ENCODE data around the gene UBE2QL1.
"Not testable (repeated sequence)": the region's sequence is repeated elsewhere in the genome, so short reads cannot be mapped to it uniquely, and the experiment has no call there.

The UBE2QL1 gene

DNA sequence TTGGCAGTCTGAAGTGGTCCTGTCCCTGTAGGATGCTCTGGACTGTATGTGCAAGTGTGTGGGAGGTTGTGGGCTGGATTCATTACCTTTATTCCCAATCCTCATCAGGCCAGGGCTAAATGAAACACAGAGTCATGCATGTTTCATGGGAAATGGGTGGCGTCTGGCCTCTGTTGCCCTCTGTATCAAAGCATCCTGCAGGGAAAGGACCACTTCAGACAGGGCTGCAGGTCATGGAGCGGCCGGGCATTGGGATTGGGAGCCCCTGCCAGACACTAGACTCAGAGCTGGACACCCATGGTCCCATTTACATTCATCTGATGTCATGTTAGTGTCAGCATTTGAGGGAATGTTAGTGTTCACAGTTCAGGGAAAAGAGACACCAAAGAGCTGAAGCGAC, 53.8 kb downstream of the UBE2QL1 start:
- no peak for DNase-seq

DNA sequence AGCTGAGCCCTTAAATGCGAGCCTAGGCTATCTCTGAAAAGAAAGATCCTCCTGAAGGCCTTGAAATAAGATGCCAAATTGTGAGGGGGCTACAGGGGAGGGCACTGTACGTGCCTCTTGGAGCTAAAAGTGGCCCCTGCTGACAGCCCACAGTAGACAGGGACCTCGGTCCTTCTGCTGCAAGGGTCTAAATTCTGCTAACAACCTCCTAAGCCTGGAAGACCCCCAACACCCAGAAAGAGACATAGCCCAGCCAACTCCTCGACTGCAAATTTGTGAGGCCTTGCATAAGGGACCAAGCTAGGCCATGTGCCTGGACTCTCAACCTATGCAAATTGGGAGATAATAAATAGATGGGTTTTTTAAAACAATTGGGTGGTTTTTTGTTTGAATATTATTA, 54.7 kb downstream of the UBE2QL1 start:
- DNase-seq, result no peak

DNA sequence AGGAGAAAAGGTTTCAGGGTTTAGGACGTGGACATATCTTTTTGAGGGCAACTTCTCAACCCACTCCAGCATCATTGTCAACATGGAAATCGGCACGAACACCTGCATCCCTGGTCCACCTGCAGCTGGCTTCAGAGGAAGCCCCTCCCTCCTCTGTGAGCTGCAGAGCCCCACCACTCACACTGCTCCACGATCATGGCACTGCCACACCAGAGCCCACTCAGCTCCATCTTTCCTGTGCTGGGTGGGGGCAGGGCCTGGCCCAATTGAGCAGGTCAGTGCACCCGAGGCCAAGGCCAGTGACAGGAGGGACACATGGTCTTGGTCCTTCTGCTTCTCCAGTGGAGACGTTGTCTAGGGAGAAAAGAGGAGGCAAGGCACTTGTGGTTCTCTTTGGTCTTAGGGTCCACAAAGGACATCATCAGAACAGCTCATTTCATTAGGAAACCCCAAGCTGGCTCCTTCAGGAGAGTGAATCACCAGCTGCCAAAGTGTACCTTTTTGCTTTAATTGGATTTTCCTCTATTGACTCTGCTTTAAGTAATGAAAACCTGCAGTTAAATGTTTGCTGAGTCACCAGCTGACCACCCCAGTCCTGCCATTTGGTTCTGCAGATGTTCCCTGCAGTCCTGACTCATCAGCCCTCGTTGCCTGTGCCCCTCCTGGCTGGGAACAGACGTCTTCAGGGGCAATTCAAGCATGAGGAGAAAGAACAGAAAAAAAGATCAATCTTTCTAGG, 56.2 kb downstream of the UBE2QL1 start:
- no peak for DNase-seq

DNA sequence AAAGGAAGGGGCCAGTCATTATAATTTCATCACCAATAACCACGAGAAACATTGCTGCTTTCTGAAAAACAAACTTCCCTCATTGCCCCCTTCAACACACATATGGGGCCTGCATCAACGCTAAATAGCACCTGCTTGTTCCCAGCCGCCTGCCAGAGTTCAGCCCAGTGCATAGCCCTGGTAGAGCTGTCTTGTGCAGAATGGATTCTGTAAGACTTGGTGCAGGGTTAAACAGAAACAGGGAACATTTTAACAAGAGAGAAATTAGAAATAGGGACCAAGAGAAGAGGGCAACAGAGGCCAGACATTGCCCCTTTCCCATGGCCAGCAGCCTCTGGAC, 56.7 kb downstream of the UBE2QL1 start:
- no peak for DNase-seq

DNA sequence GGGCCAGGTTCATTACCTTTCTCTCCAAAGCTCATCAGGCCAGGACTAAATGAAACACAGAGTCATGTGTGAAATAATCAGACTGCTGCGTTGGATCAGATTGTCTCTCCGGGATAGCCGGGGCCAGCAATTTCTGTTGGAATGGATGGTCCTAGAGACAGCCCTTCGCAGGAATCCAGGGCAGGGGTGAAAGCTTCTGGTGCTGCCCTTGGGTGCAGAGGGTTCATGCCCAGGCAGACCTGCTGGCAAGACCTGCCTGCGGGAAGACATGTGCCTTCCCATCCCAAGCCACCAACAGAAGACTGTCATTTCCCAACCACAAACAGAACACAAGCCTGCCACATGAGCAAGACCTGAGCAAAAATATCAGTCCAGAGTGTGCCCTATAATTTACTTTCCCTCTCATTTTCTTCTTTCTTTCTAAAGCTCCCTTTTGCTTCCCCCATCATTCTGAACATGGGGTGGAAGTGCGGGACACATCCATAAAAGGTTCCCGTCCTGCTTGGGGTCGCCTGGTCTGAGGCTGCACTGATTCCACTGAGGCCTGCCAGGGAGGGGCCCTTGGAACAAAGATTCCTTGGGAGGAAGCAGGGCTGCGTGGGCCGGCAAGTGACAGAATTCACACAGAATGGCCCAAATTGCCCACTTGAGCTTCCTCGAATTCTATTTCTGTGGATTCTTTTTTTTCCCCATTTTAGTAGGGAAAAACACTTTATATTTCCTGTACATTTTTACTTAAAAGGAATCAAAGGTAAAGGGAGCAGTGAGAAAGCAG, 57.3 kb downstream of the UBE2QL1 start:
- no peak for DNase-seq

DNA sequence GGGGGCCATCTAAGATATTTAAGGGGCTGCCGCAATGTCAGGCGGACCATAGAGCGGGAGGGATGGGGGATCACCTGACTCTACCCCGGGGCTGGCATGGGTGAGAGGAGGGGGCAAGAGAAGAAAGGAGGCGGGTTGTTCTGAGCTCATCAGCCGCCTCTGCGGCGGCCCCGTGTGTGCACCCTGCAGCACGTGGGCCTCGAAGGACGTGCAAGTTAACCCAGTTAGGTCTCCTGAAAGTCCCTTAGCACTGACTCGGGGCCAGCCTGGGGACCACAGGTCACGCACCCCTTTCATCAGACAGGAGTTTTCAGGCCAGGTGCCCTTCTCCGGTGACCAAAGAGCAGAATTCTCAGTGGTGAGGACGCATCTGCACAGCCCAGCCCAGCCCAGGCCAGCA, 58.0 kb downstream of the UBE2QL1 start:
- DNase-seq, result no peak

DNA sequence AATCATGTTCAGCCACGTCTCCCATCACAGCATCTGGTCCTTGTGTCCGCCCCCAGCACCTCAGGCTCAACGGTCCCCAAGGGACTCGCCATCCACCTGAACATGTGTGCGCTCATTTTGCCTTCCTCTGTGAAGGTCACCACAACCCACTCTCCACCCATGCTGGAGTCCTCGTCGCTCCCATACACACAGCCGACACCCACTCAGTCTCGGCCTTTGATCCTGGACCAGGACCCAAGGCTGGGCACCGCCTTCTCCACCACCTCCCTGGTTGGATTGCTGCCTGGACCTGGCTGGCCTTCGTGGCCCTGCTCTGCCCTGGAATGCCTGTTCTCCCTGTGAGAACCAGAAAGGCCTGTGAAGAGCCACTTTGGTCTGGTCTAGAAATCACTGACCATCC, 60.3 kb downstream of the UBE2QL1 start:
- DNase-seq, result no peak

DNA sequence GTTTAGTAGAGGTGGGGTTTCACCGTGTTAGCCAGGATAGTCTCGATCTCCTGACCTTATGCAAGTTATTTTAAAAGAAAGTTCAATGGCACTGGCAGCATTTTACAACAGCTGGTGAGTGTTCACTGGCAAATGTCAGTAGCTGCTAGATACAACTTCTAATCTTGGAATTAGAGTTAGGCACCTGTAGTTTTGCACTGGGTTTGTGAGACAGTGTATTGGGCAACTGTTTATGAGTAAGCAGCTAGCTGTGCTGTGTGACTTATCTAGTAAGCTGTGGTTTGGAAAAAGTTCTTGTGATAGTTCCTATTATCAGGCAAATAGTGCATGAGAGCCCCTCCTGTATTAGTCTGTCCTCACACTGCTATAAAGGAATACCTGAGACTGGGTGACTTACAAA, 61.5 kb downstream of the UBE2QL1 start:
- DNase-seq, result no peak

DNA sequence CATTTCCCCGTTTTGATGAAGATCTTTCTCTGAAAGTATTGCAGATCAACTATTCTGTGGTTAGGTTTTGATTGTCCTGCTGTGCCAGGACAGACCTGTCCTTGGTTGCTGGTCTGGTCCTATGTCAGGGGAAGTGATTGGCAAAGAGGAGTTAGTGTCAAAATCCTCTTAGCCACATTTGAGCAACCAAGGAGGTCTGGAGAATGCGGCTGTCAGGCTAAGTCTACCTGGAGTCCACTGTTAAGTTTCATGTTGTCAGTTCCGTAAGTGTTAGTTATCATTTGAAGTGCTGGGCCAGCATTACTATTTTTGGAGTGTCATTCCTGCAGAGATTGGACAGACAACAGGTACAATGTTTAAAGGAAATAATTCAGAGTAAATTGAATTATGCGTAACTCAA, 62.3 kb downstream of the UBE2QL1 start:
- DNase-seq, result no peak

DNA sequence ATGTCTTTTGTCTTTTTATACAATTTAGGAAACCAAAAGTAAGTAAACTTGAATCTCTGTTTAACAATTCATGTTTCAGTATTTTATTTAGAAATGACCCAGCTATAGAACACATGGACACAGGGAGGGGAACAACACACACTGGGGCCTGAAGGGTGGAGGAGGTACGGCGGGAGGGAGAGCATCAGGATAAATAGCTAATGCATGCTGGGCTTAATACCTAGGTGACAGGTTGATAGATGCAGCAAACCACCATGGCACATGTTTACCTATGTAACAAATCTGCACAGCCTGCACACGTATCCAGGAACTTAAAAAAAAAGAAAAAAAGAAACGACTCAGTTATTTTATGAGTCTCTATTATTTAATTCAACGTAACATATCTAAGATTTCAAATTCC, 67.2 kb downstream of the UBE2QL1 start:
- not testable (repeated sequence) for DNase-seq

DNA sequence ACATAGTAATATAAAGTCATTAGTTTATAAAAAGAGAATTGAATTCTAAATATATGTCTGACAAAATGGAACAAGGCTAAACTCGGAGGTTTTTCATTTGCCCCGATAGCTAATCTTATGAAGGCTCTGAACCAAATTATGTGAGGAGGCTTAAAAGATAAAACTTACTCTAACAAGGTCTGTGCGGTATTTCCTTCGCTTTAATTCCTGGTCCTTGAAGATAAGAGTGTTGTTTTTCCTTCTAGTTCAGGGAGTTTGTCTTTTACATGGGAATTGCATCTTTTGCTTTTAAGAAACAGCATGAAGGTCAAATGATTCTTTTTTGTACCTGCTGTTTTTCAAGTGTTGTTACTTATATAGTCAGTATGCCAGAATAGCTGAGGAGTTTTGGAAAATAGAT, 68.2 kb downstream of the UBE2QL1 start:
- no peak for DNase-seq

DNA sequence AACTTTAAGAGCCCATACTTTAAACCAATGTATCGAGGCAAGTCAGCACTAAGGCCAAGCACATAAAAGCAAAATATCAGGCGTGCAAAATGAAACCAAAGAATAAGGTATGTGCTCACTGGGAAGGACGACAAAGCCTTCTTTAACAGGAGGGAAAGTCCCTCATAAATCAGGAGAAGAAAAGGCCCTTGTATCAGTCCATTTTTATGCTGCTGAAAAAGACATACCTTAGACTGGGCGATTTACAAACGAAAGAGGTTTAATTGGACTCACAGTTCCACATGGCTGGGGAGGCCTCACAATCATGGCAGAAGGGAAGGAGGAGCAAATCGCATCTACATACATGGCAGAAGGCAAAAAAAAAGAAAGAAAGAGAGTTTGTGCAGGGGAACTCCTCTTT, 68.9 kb downstream of the UBE2QL1 start:
- no peak for DNase-seq

DNA sequence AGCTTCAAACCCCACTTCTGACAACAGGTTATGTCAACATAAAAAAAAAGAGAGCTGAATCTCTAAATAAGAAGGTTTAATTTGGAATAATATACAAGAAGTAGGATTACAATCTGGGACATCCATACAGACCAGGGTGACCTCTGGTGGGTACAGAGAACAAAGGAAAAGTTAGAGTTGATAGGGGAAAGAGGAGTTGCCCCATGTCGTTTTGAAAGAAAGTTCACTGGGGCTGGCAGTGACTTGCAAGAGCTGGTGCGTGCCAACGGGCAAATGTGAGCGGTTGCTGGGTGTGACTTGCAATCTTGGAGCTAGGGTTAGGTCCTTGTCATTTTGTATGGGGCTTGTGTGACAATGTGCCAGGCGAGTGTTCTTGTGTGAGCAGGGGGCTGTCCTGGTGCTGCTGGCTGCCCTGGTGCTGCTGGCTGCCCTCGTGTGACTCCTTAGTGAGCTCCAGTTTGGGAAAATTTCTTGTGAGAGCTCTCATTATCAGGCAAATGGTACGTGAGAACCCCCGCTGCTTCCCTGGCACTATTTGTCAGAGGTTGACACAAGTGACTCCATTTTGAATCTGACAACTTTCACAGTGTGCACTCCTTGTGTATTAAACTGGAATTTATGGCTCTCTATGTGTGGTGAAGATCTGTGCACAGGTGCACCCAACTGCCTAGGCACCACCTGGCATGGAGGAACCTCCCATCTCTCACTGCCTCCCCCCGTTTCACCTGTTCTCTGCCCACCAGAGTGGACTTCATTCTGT, 69.8 kb downstream of the UBE2QL1 start:
- DNase-seq, result no peak

DNA sequence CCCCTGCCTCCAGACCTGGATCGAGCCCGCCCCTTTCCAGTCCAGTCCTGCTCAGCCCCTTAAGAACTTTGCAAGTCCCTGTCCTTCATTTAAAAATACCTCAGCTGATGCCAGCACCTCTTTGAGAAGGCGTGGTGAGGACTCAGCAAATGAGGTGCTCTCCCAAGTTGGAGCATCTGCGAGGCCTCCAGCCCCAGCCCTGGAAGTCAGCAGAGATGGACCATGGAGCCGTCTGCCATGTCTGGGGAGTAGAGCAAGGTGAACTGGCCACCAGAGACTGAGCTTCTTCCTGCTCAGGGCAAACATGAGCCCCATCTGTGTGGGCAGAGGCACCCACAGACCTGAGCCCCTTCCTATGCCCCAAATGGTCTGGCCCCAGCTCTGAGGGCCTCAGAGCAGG, 71.5 kb downstream of the UBE2QL1 start:
- no peak for DNase-seq

DNA sequence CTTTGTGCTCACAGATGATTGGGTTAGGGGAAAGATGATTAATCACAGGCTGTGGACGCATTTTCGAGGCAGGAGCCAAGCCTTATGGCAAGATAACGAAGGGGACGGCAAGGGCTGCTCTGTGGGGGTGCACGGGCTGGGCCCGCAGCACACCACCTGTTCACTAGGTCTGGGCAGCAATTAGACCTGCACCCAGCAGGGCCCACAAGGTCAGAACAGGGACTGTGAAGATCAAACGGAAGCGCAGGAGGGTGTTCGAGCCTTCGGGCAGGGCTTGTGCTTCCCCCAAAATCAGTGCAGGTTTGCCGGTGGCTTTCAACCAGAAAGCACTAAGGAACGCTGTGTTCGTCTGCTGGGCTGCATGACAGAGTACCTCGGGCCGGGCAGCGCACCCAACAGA, 73.7 kb downstream of the UBE2QL1 start:
- DNase-seq, result no peak

DNA sequence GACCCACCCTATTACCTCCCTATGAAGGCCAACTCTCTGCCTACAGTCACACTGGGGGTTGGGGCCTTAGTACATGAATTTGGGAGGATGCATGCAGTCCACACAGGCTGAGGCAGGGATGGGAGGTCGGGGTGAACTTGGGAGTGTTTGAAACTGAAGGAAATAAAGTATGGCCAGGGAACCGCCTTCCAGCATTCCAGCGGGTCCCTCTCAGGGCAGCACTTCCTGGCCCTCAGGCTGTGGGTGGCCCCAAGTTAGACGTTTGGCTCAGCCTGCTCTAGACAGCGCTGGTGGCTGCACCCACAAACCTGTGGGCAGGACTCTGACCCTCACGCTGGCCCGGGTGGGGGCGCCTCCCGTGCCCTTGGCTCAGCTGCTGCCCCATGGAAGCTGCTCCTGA, 74.3 kb downstream of the UBE2QL1 start:
- DNase-seq, result no peak

DNA sequence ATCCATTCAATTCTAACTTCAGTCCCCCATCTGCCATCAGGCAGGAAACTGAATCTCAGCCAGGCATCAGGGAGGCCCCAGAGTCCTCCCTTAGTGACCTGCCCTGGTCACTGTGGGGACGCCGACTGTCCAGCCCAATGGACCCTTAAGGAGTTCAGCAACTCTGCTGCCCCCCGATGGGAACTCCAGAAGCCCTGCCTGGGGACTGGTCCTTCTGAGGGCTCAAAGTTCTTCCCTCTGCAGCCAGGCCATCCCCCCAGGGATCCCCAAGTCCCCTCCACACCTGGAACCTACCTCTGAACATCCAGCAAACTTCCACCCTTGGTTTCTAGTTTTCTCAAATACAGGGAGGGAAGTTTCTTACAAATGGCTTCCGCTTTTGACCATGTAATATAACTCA, 76.8 kb downstream of the UBE2QL1 start:
- DNase-seq, result no peak

DNA sequence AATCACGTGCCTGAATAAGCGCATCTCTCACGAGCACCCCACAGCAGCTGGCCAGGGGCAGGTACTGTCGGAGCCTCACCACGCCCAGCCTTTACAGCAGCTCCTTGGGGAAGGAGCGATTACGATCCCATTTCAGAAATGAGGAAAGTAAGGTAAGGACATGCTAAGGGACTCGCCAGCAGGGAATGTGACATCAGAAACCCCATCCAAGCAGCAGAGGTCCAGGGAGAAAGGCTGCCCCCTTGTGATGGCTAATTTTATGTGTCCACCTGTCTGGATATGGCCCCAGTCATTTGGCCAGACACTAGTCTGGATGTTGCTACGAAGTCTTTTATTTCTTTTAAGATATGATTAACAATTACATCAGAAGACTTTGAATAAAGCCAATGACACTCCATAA, 77.3 kb downstream of the UBE2QL1 start:
- no peak for DNase-seq

DNA sequence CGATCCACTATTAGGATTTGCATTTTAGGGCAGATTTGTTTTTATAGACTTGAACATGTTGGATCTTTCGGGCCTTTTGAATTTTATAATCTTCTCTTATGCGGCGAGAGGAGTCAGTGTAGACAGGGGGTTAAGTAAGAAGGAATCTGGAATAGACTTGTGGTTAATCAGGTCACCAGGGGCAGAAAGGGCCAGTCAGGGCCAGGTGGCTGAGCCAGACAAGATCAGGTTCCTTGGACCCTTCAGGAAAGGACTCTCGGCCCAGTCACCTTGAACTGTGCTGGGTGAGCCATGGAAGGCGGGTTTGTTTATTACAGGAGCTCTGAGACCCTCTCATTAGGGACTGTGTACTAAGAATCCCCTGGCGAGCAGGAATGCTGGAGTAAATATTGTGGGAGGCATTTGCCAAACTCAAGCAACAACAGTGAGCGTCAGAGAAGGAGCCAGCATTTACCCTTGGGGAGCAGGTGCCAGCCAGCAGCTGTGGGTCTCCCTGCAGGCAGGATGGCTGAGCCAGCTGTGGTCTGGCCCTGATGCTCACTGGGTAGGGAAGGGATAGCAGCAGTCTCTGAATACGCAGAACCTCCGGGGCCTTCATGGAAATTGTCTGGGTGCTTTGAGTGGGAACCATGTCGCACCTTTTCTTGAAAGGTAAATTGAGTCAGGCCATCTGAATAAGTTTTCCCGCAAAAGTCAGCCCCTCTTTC, 79.2 kb downstream of the UBE2QL1 start:
- no peak for DNase-seq

DNA sequence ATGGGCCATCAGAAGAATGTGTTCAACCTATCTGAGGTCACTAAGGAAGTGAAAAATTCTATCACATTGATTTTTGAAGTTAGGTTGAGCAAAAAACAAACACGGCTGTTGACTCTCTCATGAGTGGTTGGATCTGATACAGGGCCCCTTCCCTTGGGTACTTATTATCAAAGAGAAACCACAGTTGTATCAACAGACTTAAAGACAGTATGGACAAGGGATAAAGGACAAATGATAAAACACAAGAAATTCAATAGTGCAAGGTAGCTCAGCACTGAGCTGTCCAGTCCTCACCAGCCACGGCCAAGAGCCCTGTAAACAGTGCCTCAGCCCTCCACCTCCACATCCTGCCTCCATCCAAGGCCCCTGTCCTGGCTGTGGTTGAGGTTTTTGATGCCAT, 86.9 kb downstream of the UBE2QL1 start:
- no peak for DNase-seq

DNA sequence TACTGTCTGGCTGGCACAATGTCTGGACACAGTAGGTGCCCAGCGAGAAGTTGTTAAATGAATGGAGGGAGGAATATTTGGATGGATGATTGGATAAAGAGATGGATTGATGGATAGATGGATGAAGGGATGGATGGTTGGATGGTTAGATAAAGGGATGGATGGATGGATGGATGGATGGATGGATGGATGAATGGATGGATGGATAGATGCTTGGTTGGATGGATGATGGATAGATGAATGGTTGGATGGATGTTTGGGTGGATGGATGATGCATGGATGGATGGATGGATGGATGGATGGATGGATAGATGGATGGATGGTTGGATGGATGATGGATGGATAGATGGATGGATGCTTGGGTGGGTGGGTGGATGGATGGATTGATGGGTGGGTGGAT, 90.4 kb downstream of the UBE2QL1 start:
- no peak for DNase-seq

DNA sequence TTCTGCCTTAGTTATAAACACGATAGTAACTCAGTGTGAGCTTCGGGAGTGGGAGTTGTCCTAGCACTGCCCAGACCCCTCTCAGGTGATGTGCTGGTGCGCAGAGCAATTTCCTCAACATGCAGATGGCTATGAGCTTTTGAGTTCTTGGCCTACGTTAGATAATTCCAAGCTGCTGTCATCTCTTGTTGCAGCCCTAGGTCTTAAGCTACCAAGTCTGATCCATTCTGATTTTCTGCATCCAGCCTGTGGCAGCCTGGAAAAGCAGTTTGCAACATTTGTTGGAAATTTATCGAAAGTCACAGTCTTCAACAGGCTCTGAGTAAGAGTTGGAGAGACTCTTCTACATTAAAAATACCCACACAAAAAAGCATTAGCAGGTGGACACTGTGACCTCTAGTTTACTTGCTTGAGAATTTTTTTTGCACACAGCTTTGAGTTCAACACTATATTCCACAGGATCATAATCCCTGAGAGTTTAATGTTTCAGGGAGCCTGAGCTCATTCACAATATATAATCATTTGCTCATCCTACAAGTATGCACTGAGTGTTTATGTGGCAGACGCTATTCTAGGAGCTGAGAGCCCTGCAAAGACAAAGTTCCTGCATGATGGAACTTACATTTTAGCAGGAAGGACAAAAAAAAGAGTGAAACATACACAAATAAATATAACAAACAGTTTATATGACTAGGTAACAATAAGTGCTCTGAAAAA, 91.6 kb downstream of the UBE2QL1 start:
- DNase-seq, result no peak
